BE2C (cell line): Measurements from ENCODE around the gene ADGRG4.
A peak's percentile ranks its signal among the peaks of the same experiment; 100 is the strongest.
"Not testable (repeated sequence)": the region's sequence is repeated elsewhere in the genome, so short reads cannot be mapped to it uniquely, and the experiment has no call there.

Experiments
- DNase-seq: peaks from one replicate; pipeline ENCODE4 v3.0.0-alpha.2; 2020
- H3K27me3 ChIP-seq: fragments of 250-450 bp; sonication (Bioruptor Pico); 2 replicates; pipeline ENCODE4 v1.5.1; 2020; ENCODE audit warnings: mild to moderate bottlenecking
- H3K36me3 ChIP-seq: fragments of 250-450 bp; sonication (Bioruptor Pico); 2 replicates; pipeline ENCODE4 v1.5.1; 2020; ENCODE audit warnings: mild to moderate bottlenecking
- H3K4me1 ChIP-seq: fragments of 250-450 bp; sonication (Bioruptor Pico); 2 replicates; pipeline ENCODE4 v1.5.1; 2020
- H3K4me3 ChIP-seq: 2 replicates; pipeline ENCODE4 v1.5.1; 2011; ENCODE audit warnings: low read depth, low read length
- H3K9me3 ChIP-seq: fragments of 250-450 bp; sonication (Bioruptor Pico); 2 replicates; pipeline ENCODE4 v1.5.1; 2020
- CTCF ChIP-seq: IDR thresholded peaks from 2 replicates; pipeline ENCODE4 v1.5.1; 2012; ENCODE audit warnings: mild to moderate bottlenecking, low read depth, low read length

The ADGRG4 gene

DNA sequence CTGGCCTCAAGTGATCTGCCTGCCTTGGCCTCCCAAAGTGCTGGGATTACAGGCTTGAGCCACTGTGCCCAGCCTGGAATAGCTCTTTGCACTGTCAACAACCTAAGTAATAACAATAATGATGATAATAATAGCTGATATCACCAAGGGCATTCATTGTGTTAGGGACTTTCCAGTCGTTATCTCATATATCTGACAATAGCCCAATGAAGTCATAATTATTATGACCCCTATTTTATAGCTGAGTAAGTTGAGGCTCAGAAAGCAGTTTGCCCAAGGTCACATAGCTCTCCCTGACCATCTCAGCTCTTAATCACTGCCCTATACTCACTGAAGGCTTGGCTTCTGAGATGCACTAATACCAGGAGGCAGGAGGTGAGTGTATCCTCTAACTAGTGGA lies 30.8 kb upstream of the ADGRG4 start:
- no peaks in the 10 kb centered on the region for H3K4me1 ChIP-seq
- no peaks in the 10 kb centered on the region for H3K36me3 ChIP-seq
- no peaks in the 10 kb centered on the region for H3K27me3 ChIP-seq
- H3K4me3 ChIP-seq = no peak overlapping the region
- no peaks in the 10 kb centered on the region for H3K9me3 ChIP-seq
- DNase-seq = no peak
- no peak for TF ChIP-seq CTCF

DNA sequence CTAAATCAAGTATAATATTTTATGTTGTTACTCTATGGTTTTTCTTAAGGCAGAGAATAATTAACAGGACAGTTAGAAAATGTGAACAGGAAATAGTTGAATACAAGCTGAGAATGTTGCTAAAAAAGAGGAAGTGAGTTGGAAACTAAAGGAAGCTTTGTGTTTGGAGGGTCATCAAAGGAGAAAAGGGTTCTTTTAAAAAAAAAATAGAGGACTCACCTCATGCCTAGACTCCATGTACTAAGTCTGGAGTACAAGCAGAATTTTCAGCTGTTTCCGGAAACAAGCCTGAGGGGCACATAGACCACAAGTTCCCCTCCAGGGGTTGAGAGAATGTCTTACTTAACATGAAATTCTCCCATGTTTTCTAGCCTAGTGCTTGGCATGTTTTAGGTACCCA lies 29.5 kb upstream of the ADGRG4 start:
- no peak for TF ChIP-seq CTCF
- Histone ChIP-seq H3K36me3 (no peaks in the 10 kb centered on the region), H3K27me3 (no peaks in the 10 kb centered on the region), H3K4me1 (no peaks in the 10 kb centered on the region), H3K4me3 (no peak overlapping the region), H3K9me3 (no peaks in the 10 kb centered on the region)
- no peak for DNase-seq

GRCh38 chrX:136272325-136272724 lies 28.4 kb upstream of the ADGRG4 start:
- Histone ChIP-seq H3K27me3 (no peaks in the 10 kb centered on the region), H3K4me3 (no peak overlapping the region), H3K4me1 (no peaks in the 10 kb centered on the region), H3K36me3 (no peaks in the 10 kb centered on the region), H3K9me3 (no peaks in the 10 kb centered on the region)
- TF ChIP-seq CTCF = peak; percentile 19; the same call in 1 of the 2 replicates
- DNase-seq = no peak

- no peak overlapping the region for H3K4me3 ChIP-seq
- no peak for TF ChIP-seq CTCF
- DNase-seq = no peak
- H3K4me1 ChIP-seq = no peaks in the 10 kb centered on the region
- no peaks in the 10 kb centered on the region for H3K9me3 ChIP-seq
- H3K27me3 ChIP-seq = no peaks in the 10 kb centered on the region
- H3K36me3 ChIP-seq = no peaks in the 10 kb centered on the region
Measured at GRCh38 chrX:136273986-136274385, 26.8 kb upstream of the ADGRG4 start.

- Histone ChIP-seq H3K9me3 (no peaks in the 10 kb centered on the region), H3K27me3 (no peaks in the 10 kb centered on the region), H3K4me1 (no peaks in the 10 kb centered on the region), H3K36me3 (no peaks in the 10 kb centered on the region), H3K4me3 (no peak overlapping the region)
- no peak for DNase-seq
- no peak for TF ChIP-seq CTCF
Measured at GRCh38 chrX:136275553-136275952, 25.2 kb upstream of the ADGRG4 start.

GRCh38 chrX:136286375-136286774 lies 14.4 kb upstream of the ADGRG4 start:
- not testable (repeated sequence) for H3K9me3 ChIP-seq, H3K4me1 ChIP-seq, H3K36me3 ChIP-seq, DNase-seq, H3K27me3 ChIP-seq, H3K4me3 ChIP-seq

GRCh38 chrX:136291824-136292223 lies 8.9 kb upstream of the ADGRG4 start:
- no peak overlapping the region for H3K4me3 ChIP-seq
- no peaks in the 10 kb centered on the region for H3K4me1 ChIP-seq
- H3K36me3 ChIP-seq = no peaks in the 10 kb centered on the region
- H3K27me3 ChIP-seq = no peaks in the 10 kb centered on the region
- TF ChIP-seq CTCF = no peak
- no peak for DNase-seq
- no peaks in the 10 kb centered on the region for H3K9me3 ChIP-seq
